ENCODE measurements around the gene ADNP. TPM values are rescaled to one million over a fixed set of nuclear protein-coding genes. Genes with fewer than 3 reads are reported as not detected.
A peak's percentile ranks its signal among the peaks of the same experiment; 100 is the strongest.

Gene ADNP
- total RNA-seq, 1 experiment from 2014 or later, result 106 TPM

GRCh38 chr20:50931306-50932015 is at the start of gene ADNP (continued):
- TF ChIP-seq USF2 (CRISPR knock-in tag; IDR thresholded peaks at IDR 0.05) (peak; percentile 92), FOXK1 (CRISPR knock-in tag; IDR thresholded peaks at IDR 0.05) (peak; percentile 89), ZNF219 (CRISPR knock-in tag; IDR thresholded peaks at IDR 0.05; ENCODE audit: borderline replicate concordance) (peak; percentile 89; the same call in 1 of the 2 replicates), ELF4 (CRISPR knock-in tag; IDR thresholded peaks at IDR 0.05; ENCODE audit: low read depth) (peak; percentile 92; the same call in 1 of the 2 replicates), TEAD4 (CRISPR knock-in tag; IDR thresholded peaks at IDR 0.05) (peak; percentile 88), ZNF317 (CRISPR knock-in tag; IDR thresholded peaks at IDR 0.05; ENCODE audit: borderline replicate concordance, low read depth) (peak; percentile 55), NFYB (CRISPR knock-in tag; conservative IDR thresholded peaks at IDR 0.05; ENCODE audit: low read depth) (peak; percentile 56), GABPB1 (CRISPR knock-in tag; IDR thresholded peaks at IDR 0.05) (peak; percentile 60; the same call in 1 of the 2 replicates), SMAD4 (CRISPR knock-in tag; IDR thresholded peaks at IDR 0.05) (peak; percentile 78; the same call in 1 of the 2 replicates), NFATC4 (CRISPR knock-in tag; IDR thresholded peaks at IDR 0.05) (peak; percentile 55; the same call in 1 of the 2 replicates), FOXP4 (CRISPR knock-in tag; IDR thresholded peaks at IDR 0.05) (peak; percentile 95), GRHL2 (CRISPR knock-in tag; IDR thresholded peaks at IDR 0.05; ENCODE audit: insufficient replicate concordance, severe bottlenecking) (no peak), ZSCAN18 (CRISPR knock-in tag; IDR thresholded peaks at IDR 0.05) (no peak), ATF2 (CRISPR knock-in tag; IDR thresholded peaks at IDR 0.05; ENCODE audit: borderline replicate concordance, low read depth) (peak; percentile 91), E2F5 (CRISPR knock-in tag; IDR thresholded peaks at IDR 0.05) (peak; percentile 92), SOX15 (CRISPR knock-in tag; IDR thresholded peaks at IDR 0.05) (no peak), JAZF1 (CRISPR knock-in tag; IDR thresholded peaks at IDR 0.05) (no peak), NR1H2 (CRISPR knock-in tag; IDR thresholded peaks at IDR 0.05) (0 out of 2 replicates have a peak, but pooled peaks have one; percentile 66), GTF2I (CRISPR knock-in tag; conservative IDR thresholded peaks at IDR 0.05) (no peak)
- TF ChIP-seq, protein P1, sequence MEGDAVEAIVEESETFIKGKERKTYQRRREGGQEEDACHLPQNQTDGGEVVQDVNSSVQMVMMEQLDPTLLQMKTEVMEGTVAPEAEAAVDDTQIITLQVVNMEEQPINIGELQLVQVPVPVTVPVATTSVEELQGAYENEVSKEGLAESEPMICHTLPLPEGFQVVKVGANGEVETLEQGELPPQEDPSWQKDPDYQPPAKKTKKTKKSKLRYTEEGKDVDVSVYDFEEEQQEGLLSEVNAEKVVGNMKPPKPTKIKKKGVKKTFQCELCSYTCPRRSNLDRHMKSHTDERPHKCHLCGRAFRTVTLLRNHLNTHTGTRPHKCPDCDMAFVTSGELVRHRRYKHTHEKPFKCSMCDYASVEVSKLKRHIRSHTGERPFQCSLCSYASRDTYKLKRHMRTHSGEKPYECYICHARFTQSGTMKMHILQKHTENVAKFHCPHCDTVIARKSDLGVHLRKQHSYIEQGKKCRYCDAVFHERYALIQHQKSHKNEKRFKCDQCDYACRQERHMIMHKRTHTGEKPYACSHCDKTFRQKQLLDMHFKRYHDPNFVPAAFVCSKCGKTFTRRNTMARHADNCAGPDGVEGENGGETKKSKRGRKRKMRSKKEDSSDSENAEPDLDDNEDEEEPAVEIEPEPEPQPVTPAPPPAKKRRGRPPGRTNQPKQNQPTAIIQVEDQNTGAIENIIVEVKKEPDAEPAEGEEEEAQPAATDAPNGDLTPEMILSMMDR (IDR thresholded peaks at IDR 0.05), result no peak
- TF ChIP-seq, protein P2, sequence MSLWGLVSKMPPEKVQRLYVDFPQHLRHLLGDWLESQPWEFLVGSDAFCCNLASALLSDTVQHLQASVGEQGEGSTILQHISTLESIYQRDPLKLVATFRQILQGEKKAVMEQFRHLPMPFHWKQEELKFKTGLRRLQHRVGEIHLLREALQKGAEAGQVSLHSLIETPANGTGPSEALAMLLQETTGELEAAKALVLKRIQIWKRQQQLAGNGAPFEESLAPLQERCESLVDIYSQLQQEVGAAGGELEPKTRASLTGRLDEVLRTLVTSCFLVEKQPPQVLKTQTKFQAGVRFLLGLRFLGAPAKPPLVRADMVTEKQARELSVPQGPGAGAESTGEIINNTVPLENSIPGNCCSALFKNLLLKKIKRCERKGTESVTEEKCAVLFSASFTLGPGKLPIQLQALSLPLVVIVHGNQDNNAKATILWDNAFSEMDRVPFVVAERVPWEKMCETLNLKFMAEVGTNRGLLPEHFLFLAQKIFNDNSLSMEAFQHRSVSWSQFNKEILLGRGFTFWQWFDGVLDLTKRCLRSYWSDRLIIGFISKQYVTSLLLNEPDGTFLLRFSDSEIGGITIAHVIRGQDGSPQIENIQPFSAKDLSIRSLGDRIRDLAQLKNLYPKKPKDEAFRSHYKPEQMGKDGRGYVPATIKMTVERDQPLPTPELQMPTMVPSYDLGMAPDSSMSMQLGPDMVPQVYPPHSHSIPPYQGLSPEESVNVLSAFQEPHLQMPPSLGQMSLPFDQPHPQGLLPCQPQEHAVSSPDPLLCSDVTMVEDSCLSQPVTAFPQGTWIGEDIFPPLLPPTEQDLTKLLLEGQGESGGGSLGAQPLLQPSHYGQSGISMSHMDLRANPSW (CRISPR knock-in tag; conservative IDR thresholded peaks at IDR 0.05; ENCODE audit: low read depth), result no peak
- TF ChIP-seq, protein P3, sequence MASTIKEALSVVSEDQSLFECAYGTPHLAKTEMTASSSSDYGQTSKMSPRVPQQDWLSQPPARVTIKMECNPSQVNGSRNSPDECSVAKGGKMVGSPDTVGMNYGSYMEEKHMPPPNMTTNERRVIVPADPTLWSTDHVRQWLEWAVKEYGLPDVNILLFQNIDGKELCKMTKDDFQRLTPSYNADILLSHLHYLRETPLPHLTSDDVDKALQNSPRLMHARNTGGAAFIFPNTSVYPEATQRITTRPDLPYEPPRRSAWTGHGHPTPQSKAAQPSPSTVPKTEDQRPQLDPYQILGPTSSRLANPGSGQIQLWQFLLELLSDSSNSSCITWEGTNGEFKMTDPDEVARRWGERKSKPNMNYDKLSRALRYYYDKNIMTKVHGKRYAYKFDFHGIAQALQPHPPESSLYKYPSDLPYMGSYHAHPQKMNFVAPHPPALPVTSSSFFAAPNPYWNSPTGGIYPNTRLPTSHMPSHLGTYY (CRISPR knock-in tag; IDR thresholded peaks at IDR 0.05), result peak; percentile 81; the same call in 1 of the 2 replicates
- TF ChIP-seq, protein P4, sequence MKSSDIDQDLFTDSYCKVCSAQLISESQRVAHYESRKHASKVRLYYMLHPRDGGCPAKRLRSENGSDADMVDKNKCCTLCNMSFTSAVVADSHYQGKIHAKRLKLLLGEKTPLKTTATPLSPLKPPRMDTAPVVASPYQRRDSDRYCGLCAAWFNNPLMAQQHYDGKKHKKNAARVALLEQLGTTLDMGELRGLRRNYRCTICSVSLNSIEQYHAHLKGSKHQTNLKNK (CRISPR knock-in tag; IDR thresholded peaks at IDR 0.05), result no peak
